ENCODE measurements around the gene MXD3. TPM values are rescaled to one million over a fixed set of nuclear protein-coding genes. Genes with fewer than 3 reads are reported as not detected.
"Not testable (repeated sequence)": the region's sequence is repeated elsewhere in the genome, so short reads cannot be mapped to it uniquely, and the experiment has no call there.

Gene MXD3
- total RNA-seq, 2 donors from 2014 or later, result 21.9 to 26.0 TPM

DNA sequence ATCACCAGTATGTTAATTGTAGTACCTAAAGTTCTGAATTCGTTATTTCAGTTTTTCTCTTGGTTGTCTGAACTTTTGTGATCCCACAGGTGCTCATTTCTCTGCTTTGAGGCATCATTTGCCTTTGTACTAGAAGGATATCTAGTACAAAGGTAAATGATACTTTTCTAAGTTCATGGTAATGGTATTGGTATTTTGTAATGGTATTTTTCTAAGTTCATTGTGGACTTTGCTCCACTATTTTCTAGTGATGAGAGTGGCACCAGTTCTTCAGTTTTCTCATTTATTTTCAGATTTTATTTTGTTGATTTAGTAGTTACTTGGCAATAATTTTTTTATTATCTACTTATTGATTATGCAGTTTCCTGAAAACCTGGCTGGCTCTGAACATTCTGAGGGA lies 50.2 kb downstream of the MXD3 start:
- H3K36me3 Mint-ChIP-seq (ENCODE audit: low read depth), result peaks cover 98% of the 10 kb centered on the region
- no peak overlapping the region for H3K27ac Mint-ChIP-seq
- no peaks in the 10 kb centered on the region for H3K27me3 Mint-ChIP-seq
- ATAC-seq (replicated peaks), result no peak
- H3K4me3 Mint-ChIP-seq, result no peak overlapping the region
- no peaks in the 10 kb centered on the region for H3K4me1 Mint-ChIP-seq
- H3K9me3 Mint-ChIP-seq, result no peaks in the 10 kb centered on the region

DNA sequence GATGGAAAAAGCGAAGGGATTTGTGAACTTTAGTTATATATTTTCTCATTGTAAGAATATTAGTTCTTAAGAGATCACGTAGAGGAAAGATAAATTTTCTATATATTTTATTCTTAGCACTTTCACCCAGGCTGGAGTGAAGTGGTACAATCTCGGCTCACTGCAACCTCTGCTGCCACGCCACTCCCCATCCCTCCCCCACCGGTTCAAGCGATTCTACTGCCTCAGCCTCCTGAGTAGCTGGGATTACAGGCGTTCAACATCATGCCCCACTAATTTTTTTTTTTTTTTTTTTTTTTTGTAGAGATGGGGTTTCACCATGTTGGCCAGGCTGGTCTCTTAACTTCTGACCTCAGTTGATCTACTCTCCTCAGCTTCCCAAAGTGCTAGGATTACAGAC lies 50.7 kb downstream of the MXD3 start:
- Mint-ChIP-seq H3K4me3 (no peak overlapping the region), H3K4me1 (no peaks in the 10 kb centered on the region), H3K36me3 (ENCODE audit: low read depth) (peaks cover 98% of the 10 kb centered on the region), H3K27ac (no peak overlapping the region), H3K9me3 (no peaks in the 10 kb centered on the region), H3K27me3 (no peaks in the 10 kb centered on the region)
- ATAC-seq (replicated peaks), result no peak

- H3K4me1 Mint-ChIP-seq; H3K4me3 Mint-ChIP-seq; ATAC-seq (replicated peaks); H3K27me3 Mint-ChIP-seq; H3K9me3 Mint-ChIP-seq: not testable (repeated sequence)
- Mint-ChIP-seq H3K36me3 (ENCODE audit: low read depth) (peaks cover 100% of the 10 kb centered on the region), H3K27ac (peak overlapping the region; percentile 25)
Measured at GRCh38 chr5:177258711-177259110, 53.0 kb downstream of the MXD3 start.

Other genes with a start within 250 kb of the MXD3 start
- 1 to 10 TPM; 1.7 to 2.4 TPM for gene FGFR4, start 225.0 kb downstream of the MXD3 start, total RNA-seq
- 10 to 100 TPM; 66.7 to 86.1 TPM for gene NSD1, start 178.1 kb downstream of the MXD3 start, total RNA-seq
- 10 to 100 TPM; 21.5 to 28.7 TPM for gene RAB24, start 8.2 kb downstream of the MXD3 start, total RNA-seq
- 100 to 1,000 TPM; 142 to 314 TPM for gene PRELID1, start 8.1 kb downstream of the MXD3 start, total RNA-seq
- gene LMAN2, start 39.8 kb upstream of the MXD3 start, total RNA-seq, result 100 to 1,000 TPM in 1 of 2 donors, 10 to 100 TPM in 1; 94.3 to 122 TPM
- 100 to 1,000 TPM in 1 of 2 donors, 10 to 100 TPM in 1; 45.5 to 102 TPM for gene RGS14, start 46.0 kb upstream of the MXD3 start, total RNA-seq
- 1 to 10 TPM in 1 of 2 donors, under 1 TPM in 1; 0.56 to 1.1 TPM for gene SLC34A1, start 72.5 kb upstream of the MXD3 start, total RNA-seq
- not detected for gene PFN3, start 88.8 kb upstream of the MXD3 start, total RNA-seq
- gene F12, start 97.7 kb upstream of the MXD3 start, total RNA-seq, result 1 to 10 TPM; 3.7 to 4.6 TPM
- gene GRK6, start 114.8 kb upstream of the MXD3 start, total RNA-seq, result 100 to 1,000 TPM; 108 to 130 TPM
- gene PRR7, start 134.9 kb upstream of the MXD3 start, total RNA-seq, result 10 to 100 TPM in 1 of 2 donors, 1 to 10 TPM in 1; 8.2 to 13.6 TPM
- gene DBN1, start 161.7 kb upstream of the MXD3 start, total RNA-seq, result 1 to 10 TPM; 2.3 to 3.1 TPM
- 10 to 100 TPM; 34.9 to 38.8 TPM for gene PDLIM7, start 185.7 kb upstream of the MXD3 start, total RNA-seq
- gene DOK3, start 197.9 kb upstream of the MXD3 start, total RNA-seq, result 10 to 100 TPM in 1 of 2 donors, 1 to 10 TPM in 1; 5.6 to 13.7 TPM
- gene DDX41, start 205.1 kb upstream of the MXD3 start, total RNA-seq, result 100 to 1,000 TPM; 116 to 149 TPM
- 10 to 100 TPM; 67.5 to 72.3 TPM for gene FAM193B, start 242.7 kb upstream of the MXD3 start, total RNA-seq

All from activated T-helper 17 cell treated with anti-CD3 and anti-CD28 coated beads, Interleukin-2, amount 50 U/mL, for 72 hours (primary cell).